ENCODE results near the gene CNTFR. TPM values are rescaled to one million over a fixed set of nuclear protein-coding genes. Genes with fewer than 3 reads are reported as not detected.

CNTFR gene
- total RNA-seq, 2 donors from 2014 or later: 1.6 to 16.8 TPM

DNA sequence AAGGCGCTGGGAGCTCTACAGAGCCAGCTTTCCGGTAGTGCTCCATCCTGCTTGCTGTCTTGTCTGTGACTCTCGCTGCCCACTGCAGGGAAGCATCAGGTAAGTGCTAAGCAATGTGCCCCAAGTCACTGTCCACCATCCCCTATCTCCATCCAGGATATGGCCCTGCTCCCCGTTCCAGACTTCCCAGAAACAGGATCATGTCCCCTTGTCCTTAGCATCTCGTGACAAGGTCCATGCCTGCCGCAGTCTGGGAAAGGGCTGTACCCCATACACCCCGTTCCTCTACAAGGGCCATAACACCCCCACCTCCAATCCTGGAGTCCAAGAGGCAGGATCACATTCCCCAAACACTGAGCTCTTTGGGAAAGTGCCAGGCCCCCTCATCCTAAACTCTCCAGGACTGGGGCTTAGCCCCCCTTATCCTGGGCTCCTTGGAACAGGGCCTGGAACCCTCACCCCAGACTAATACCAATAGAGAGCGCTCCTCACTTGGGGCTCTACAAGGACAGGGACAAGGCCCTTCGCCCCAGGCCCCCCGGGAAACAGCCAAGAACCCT, 21.8 kb upstream of the CNTFR start:
- H3K36me3 ChIP-seq (replicated peaks in 1 of 2; ENCODE audit: insufficient read depth in 1 of 2, low read depth in 2 of 2): peaks cover 0 to under 1% of the 10 kb centered on the region in 2 donors
- peak in 1 of 4 donors; percentile 36 for DNase-seq
- peaks cover 24% of the 10 kb centered on the region for H3K4me1 ChIP-seq
- H3K4me3 ChIP-seq: peak overlapping the region; percentile 37 to 57
- H3K9me3 ChIP-seq: no peaks in the 10 kb centered on the region
- 46 to 59% methylated on average over 8 to 10 of the region's 10 CpGs for WGBS, 2 donors
- TF ChIP-seq, protein P1, sequence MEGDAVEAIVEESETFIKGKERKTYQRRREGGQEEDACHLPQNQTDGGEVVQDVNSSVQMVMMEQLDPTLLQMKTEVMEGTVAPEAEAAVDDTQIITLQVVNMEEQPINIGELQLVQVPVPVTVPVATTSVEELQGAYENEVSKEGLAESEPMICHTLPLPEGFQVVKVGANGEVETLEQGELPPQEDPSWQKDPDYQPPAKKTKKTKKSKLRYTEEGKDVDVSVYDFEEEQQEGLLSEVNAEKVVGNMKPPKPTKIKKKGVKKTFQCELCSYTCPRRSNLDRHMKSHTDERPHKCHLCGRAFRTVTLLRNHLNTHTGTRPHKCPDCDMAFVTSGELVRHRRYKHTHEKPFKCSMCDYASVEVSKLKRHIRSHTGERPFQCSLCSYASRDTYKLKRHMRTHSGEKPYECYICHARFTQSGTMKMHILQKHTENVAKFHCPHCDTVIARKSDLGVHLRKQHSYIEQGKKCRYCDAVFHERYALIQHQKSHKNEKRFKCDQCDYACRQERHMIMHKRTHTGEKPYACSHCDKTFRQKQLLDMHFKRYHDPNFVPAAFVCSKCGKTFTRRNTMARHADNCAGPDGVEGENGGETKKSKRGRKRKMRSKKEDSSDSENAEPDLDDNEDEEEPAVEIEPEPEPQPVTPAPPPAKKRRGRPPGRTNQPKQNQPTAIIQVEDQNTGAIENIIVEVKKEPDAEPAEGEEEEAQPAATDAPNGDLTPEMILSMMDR (IDR thresholded peaks at IDR 0.05): no peak
- no peak for TF ChIP-seq POLR2A (IDR thresholded peaks at IDR 0.05)
- intact Hi-C loops (cut with DNase I): no loop called here
- H3K27ac ChIP-seq: peak overlapping the region; percentile 55 to 75 (median 62)
- H3K27me3 ChIP-seq: no peaks in the 10 kb centered on the region
- peak; percentile 15 for ATAC-seq

DNA sequence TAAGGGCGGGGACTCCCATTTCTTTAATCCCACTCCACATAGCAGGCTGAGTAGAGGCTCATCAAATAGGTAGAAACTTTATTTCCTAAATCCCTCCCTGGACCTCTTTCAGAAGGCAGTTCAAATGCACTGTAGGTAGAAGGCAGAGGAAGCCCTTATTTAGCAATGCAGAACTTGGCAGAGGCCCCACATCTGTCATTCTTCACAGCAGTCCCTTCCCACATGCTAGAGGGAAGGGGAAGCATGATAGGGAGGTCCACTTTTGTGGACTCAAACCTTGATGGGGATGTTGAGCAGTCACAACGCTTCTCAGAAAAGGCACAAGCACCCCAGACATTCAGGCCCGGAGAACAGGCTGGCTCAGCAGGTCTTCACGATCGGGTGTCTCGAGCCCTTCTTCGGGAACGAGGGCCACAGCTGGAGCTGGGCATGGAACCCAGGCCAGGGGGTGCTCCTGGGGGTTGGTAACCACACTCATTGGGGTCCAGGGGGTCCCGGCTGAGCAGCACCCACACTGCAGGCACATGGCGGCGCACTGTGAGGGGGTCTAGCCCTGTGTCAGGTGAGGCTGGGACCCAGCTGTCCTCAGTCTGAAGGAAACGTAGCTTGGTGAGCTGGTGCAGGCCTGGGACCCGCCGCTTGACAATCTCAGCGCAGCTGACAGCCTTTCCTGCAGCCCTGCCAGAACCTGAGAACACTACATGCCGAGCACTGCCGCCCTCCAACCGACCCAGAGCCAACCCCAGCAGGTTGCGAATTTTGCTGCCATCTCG, 21.1 kb upstream of the CNTFR start:
- WGBS, 2 donors: 93% methylated on average over 3 to 20 of the region's 20 CpGs
- intact Hi-C loops (cut with DNase I): no loop called here
- TF ChIP-seq, protein P1 (IDR thresholded peaks at IDR 0.05): no peak
- no peak for TF ChIP-seq POLR2A (IDR thresholded peaks at IDR 0.05)
- H3K4me1 ChIP-seq: peaks cover 24% of the 10 kb centered on the region
- no peak overlapping the region for H3K27ac ChIP-seq
- DNase-seq: peak in 1 of 4 donors; percentile 32
- no peaks in the 10 kb centered on the region for H3K36me3 ChIP-seq (replicated peaks in 1 of 2; ENCODE audit: insufficient read depth in 1 of 2, low read depth in 2 of 2)
- ATAC-seq: no peak
- H3K27me3 ChIP-seq: no peaks in the 10 kb centered on the region
- H3K9me3 ChIP-seq: no peaks in the 10 kb centered on the region
- H3K4me3 ChIP-seq: no peak overlapping the region

DNA sequence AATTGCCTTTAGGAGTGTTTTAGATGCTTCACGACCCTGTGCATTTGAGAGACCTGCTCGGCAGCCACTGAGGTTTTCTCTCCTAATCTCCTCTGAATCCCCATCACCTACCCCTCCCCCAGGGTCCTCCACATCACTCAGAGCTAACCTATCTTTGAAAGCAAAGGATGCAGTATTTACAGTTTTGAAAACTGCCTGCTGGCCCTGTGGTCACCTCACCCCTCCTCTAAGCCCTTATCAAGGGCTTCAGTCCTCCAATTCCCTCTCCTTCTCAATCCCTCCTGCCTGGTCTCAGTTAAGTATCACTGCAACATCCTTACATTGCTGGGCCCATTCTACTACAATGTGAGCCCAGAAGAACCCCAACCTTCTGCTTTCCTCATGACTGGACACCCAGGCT, 17.8 kb upstream of the CNTFR start:
- H3K9me3 ChIP-seq: no peaks in the 10 kb centered on the region
- H3K27me3 ChIP-seq: no peaks in the 10 kb centered on the region
- intact Hi-C loops (cut with DNase I): no loop called here
- no peak overlapping the region for H3K4me3 ChIP-seq
- H3K27ac ChIP-seq: no peak overlapping the region
- 41 to 48% methylated on average over 2 of the region's 2 CpGs for WGBS, 2 donors
- peaks cover 15% of the 10 kb centered on the region for H3K4me1 ChIP-seq
- DNase-seq (no peak), ATAC-seq (no peak)
- TF ChIP-seq POLR2A (IDR thresholded peaks at IDR 0.05): no peak
- TF ChIP-seq, protein P1 (IDR thresholded peaks at IDR 0.05): no peak
- H3K36me3 ChIP-seq (replicated peaks in 1 of 2; ENCODE audit: insufficient read depth in 1 of 2, low read depth in 2 of 2): no peaks in the 10 kb centered on the region

DNA sequence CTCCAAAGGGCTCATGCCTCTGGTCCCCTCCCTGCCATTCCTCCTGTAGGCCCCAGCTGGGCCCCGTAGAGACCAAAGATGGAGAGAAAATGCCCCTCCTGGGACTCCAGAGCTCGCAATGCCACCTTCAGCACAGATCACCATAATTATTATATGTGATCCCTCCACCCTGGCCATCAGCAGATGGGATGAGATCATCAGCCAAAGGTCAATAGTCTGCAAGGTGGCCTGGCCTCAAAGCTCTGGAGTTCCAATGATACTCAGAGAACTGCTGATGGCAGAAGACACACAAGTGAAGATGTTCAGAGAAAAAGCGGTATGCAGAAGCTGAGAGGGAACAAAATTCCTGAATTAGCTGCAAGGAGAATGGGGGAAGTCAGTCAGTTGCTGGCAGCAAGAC, 17.4 kb upstream of the CNTFR start:
- intact Hi-C loops (cut with DNase I): no loop called here
- 73 to 76% methylated on average over 3 of the region's 3 CpGs for WGBS, 2 donors
- H3K27ac ChIP-seq: no peak overlapping the region
- H3K9me3 ChIP-seq: no peaks in the 10 kb centered on the region
- no peaks in the 10 kb centered on the region for H3K27me3 ChIP-seq
- no peaks in the 10 kb centered on the region for H3K36me3 ChIP-seq (replicated peaks in 1 of 2; ENCODE audit: insufficient read depth in 1 of 2, low read depth in 2 of 2)
- DNase-seq: no peak
- no peak for TF ChIP-seq POLR2A (IDR thresholded peaks at IDR 0.05)
- TF ChIP-seq, protein P1 (IDR thresholded peaks at IDR 0.05): no peak
- ATAC-seq: no peak
- H3K4me1 ChIP-seq: peaks cover 13% of the 10 kb centered on the region
- no peak overlapping the region for H3K4me3 ChIP-seq

Measured in body of pancreas (tissue), 4 donors.